GM21786 (cell line): ENCODE results near the gene LILRA6.
"Not testable (repeated sequence)": the region's sequence is repeated elsewhere in the genome, so short reads cannot be mapped to it uniquely, and the experiment has no call there.

Source experiments
- ATAC-seq: cut with Tn5 transposase; IDR thresholded peaks from one replicate; pipeline ENCODE4 v1.9.1; 2021; ENCODE audit not compliant: unreplicated experiment

The LILRA6 gene

GRCh38 chr19:54242646-54243045 lies at the start of gene LILRA6:
Gene LILRA6 (minus strand): TSS chr19:54242790.
- ATAC-seq = not testable (repeated sequence)

GRCh38 chr19:54289160-54289559 lies 46.6 kb upstream of the LILRA6 start:
- ATAC-seq = not testable (repeated sequence)

GRCh38 chr19:54287456-54287855 lies 44.9 kb upstream of the LILRA6 start:
- ATAC-seq = no peak

GRCh38 chr19:54286283-54286682 lies 43.7 kb upstream of the LILRA6 start:
- ATAC-seq = not testable (repeated sequence)

GRCh38 chr19:54285427-54286056 lies 43.0 kb upstream of the LILRA6 start:
- ATAC-seq = not testable (repeated sequence)

GRCh38 chr19:54282686-54283470 lies 40.3 kb upstream of the LILRA6 start:
- no peak for ATAC-seq

GRCh38 chr19:54281729-54282075 lies 39.1 kb upstream of the LILRA6 start:
- not testable (repeated sequence) for ATAC-seq

GRCh38 chr19:54281007-54281728 lies 38.6 kb upstream of the LILRA6 start, which contains the start of gene LILRB2:
Gene LILRB2 (minus strand): TSS chr19:54281110. CDS start chr19:54280496, 614 bp downstream.
- no peak for ATAC-seq

- ATAC-seq = not testable (repeated sequence)
Observed at GRCh38 chr19:54280441-54280840, 37.9 kb upstream of the LILRA6 start.

- ATAC-seq = not testable (repeated sequence)
Observed at GRCh38 chr19:54280025-54280424, 37.4 kb upstream of the LILRA6 start.

GRCh38 chr19:54279406-54279962 lies 36.9 kb upstream of the LILRA6 start:
- ATAC-seq = no peak

GRCh38 chr19:54278571-54279195 lies 36.1 kb upstream of the LILRA6 start:
- ATAC-seq = not testable (repeated sequence)

GRCh38 chr19:54278056-54278455 lies 35.5 kb upstream of the LILRA6 start:
- ATAC-seq = not testable (repeated sequence)

- ATAC-seq = not testable (repeated sequence)
Observed at GRCh38 chr19:54277111-54277615, 34.6 kb upstream of the LILRA6 start.

GRCh38 chr19:54275951-54276350 lies 33.4 kb upstream of the LILRA6 start:
- ATAC-seq = no peak

- not testable (repeated sequence) for ATAC-seq
Observed at GRCh38 chr19:54274516-54274915, 31.9 kb upstream of the LILRA6 start.

- ATAC-seq = no peak
Observed at GRCh38 chr19:54273821-54274220, 31.2 kb upstream of the LILRA6 start.

GRCh38 chr19:54272181-54272580 lies 29.6 kb upstream of the LILRA6 start:
- ATAC-seq = not testable (repeated sequence)

- not testable (repeated sequence) for ATAC-seq
Observed at GRCh38 chr19:54271587-54271986, 29.0 kb upstream of the LILRA6 start.

GRCh38 chr19:54271106-54271505 lies 28.5 kb upstream of the LILRA6 start:
- ATAC-seq = no peak

GRCh38 chr19:54268936-54269335 lies 26.3 kb upstream of the LILRA6 start:
- no peak for ATAC-seq
